GM18517 (cell line): Measurements from ENCODE around the gene LYZL1.
"Not testable (repeated sequence)": the region's sequence is repeated elsewhere in the genome, so short reads cannot be mapped to it uniquely, and the experiment has no call there.

Source experiments
- ATAC-seq: cut with Tn5 transposase; IDR thresholded peaks from one replicate; pipeline ENCODE4 v1.9.1; 2021; ENCODE audit warnings: mild to moderate bottlenecking, moderate library complexity; ENCODE audit not compliant: unreplicated experiment

Gene LYZL1

DNA sequence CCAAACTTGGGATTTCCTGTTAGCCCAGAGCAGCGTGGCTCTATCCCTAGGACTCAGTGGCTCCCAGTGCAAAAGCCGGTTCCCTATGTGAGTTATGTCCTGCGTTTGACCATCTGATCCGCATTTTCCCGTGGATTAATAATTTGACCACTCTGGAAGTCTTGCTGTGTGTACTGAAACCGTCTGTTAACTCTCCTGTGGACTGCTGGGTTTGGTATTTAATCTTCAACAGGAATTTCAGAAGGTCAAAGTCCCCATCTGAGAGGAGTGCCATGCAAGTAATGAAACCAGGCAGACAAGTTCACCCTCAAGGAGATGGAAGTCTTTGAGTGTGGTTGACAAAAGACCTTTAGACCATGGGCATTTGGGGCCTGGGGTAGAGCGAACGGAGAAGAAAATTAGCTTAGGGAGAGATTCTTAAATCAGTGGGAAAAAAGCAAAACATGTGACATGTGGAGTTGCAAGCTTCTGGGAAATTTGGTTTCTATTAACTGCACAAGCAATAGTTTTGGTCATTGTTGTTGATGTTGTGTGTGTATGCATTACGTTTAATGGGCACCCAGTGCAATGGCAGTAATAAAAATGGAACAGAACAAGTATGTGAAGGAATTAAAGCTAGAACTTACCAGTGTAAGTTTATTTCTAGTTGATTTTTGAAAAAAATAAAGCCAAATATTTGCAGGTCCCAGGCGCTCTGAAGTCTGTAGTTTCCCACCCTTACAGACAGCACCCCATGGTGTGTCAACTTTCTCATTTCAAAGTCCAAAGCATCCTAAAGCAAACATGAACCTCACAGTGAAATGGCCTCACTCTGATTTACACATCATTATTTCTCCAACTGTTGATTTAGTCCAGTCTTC is 38.2 kb downstream of the LYZL1 start:
- no peak for ATAC-seq

DNA sequence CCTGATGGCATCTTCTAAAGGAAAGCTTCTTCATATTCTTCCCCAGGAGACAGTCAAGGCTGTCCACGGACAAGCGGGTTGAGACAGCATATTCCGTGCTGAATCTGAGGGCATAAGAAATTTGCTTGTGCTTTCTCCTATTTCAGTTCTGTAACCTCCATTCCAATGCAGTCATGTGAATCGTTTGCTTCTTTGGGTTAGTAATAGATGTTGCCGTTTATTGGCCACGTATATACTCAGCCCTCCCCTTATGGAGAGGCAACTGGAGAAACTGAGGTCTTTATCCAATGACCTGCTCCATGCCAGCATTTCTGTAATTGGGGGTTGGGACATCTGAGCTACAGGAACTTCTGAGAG is 38.9 kb downstream of the LYZL1 start:
- ATAC-seq = no peak

DNA sequence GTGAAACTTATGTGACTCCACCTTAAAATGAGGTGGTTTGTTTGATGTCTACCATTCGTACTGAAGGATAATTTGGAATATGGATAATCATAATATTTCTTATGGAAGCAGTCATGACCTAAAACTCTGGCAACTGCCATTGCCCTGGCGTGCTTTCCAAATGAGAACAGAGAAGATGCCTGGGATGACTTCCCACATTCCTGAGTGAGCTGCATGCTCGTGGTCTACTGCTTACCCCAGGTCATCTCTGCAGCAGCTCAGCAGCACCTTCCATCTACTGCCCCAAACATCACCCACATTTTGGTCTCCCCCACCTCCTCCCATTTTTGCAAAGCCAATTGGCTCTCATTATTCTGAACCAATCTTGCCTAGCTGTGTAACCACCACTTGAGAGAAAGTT is 40.1 kb downstream of the LYZL1 start:
- ATAC-seq = no peak

- ATAC-seq = no peak
These were observed 40.5 kb downstream of the LYZL1 start for GRCh38 chr10:29329420-29329819.

DNA sequence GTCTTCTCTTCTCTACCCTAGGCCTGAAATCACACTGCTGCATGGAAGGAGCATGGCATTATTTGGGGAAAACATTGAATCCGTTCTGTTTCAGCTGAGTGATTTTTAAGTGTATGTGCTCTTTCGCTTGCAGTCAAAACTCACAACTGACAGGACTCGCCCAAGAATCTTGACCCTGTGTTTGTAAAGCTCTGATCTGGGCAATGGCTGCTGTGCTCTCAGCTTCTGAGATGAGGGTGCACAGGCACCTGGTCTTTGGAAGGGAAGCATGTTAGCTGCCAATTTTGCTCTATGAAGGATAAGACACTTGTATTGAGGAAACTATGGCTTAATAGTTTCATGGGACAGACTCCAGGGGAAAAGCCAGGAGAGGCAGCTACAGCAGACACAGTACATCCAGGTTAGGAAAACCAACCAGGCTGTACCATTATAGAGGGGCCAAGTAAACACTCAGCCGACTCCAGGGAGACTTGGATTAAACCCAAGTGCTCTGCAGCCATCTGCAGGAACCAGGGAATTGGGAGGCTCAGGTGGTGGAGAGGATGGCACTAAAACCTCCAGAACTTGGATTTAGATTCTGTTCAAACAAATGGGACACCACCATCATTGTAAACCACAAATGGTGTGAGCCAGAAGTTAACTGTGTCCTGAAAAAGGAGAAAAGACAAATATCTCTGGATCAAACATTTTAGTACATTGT is 43.3 kb downstream of the LYZL1 start:
- no peak for ATAC-seq

GRCh38 chr10:29332761-29333148 is 43.9 kb downstream of the LYZL1 start:
- ATAC-seq = no peak

DNA sequence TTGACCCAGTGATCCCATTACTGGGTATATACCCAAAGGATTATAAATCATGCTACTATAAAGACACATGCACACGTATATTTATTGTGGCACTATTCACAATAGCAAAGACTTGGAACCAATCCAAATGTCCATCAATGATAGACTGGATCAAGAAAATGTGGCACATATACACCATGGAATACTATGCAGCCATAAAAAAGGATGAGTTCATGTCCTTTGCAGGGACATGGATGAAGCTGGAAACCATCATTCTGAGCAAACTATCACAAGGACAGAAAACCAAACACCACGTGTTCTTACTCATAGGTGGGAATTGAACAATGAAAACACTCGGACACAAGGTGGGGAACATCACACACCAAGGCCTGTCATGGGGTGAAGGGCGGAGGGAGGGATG is 48.7 kb downstream of the LYZL1 start:
- ATAC-seq = not testable (repeated sequence)

GRCh38 chr10:29343607-29344038 is 54.8 kb downstream of the LYZL1 start:
- no peak for ATAC-seq

DNA sequence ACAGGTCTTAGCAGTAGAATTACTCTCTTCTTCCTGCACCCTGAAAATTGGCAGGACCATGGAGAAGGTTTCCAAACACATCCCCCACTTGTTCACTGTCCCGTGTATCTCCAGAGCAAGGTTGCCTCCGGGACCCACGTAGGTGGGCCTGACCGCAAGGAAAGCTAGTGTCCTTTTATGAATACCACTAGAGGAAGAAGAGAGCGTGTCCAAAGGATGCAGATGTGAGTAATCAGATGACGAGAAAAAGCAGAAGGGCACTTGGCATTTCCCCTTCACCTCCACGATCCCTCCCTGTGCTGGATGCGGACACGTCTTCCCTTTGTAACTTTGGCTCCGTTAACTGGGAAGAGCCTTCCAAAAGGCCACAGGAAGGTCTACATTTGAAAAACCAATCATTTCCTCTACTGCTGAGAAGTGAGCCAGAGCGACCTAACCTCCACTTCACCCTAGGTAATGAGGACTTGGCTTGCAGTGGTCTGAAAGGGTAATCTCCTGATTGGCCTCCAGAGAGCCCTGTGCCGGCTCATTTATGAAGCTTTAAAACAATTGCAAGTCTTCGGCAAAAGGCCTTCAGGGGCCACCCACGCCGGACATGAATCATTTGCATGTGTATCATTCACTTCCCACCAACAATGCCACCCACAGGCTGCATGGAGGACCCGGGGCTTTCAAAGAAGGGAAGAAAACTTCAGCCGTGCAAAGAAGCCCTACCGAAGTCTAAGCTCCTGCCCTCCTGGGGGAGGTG is 55.4 kb downstream of the LYZL1 start:
- ATAC-seq = no peak

GRCh38 chr10:29345144-29345909 is 56.5 kb downstream of the LYZL1 start:
- no peak for ATAC-seq

- no peak for ATAC-seq
These were observed 57.0 kb downstream of the LYZL1 start for GRCh38 chr10:29345910-29346209.

DNA sequence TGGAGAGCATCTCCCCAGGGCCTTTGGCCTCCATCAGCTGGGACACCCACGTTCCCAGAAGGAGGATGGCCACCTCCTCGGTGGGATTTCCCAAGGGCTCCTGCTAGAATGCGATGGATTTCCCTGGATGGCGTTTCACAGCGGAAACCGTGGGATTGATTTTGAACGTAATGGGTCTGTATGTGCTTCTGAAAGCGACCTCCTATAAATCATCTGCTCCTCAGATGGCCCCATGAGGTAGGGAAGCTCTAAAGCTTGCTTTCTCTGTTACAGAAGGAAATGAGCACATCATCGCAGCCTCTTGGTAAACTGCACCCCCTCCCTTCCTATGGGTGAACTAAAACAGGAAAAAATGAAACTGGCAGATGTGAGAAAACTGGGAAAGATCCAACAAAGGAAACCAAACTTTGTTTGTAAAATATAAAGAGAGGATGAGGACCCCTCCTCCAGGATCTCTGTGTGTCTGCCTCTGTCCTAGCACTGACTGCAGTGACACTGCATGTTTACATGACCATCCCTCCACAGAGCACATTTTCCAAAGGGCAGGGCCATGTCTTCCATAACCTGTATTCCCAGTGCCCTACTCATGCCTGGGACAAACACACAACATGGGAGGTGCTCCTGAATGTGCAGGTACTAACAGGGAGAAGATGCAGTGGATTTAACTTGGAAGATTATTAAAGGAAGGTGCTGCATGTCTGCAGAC is 57.6 kb downstream of the LYZL1 start:
- no peak for ATAC-seq

DNA sequence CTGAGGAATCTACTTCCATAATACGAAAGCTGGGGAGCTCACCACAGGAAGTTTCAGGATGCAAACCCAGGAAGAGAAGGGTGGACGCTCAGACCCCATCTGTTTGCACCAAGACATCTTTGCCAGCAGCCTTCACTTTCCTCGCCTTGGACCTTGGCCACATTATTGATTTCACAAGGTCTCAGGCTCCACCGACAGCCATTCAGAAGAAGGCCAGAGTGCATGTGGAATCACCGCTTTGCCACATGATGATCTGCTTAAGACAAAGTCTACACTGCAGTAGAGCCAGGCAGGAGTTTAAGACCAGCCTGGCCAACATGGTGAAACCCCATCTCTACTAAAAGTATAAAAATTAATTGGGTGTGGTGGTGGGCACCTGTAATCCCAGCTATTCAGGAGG is 60.0 kb downstream of the LYZL1 start:
- ATAC-seq = no peak

DNA sequence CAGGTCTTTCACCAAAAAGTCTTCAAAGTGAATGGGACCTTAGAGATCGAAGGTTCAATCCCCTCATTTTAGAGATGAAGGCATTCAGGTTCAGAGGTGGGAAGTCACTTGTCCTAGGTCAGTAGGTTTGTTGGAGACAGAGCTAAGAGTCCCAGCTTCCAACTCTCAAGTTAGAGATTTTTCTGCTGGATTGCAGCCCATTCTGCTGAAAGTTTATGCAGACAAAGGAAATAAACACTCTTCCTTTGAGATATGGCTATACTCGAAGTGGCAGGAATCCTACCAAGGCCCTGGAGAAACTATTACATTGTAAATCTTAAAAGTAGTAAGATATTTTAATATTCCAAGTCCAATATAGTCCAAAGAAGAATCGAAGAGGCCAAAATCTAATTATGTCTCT is 64.4 kb downstream of the LYZL1 start:
- no peak for ATAC-seq

GRCh38 chr10:29353887-29354561 is 65.2 kb downstream of the LYZL1 start:
- ATAC-seq = no peak

- ATAC-seq = no peak
These were observed 66.6 kb downstream of the LYZL1 start for GRCh38 chr10:29355411-29355991.

GRCh38 chr10:29356931-29357330 is 68.1 kb downstream of the LYZL1 start:
- no peak for ATAC-seq

GRCh38 chr10:29358010-29358616 is 69.2 kb downstream of the LYZL1 start:
- no peak for ATAC-seq

- ATAC-seq = not testable (repeated sequence)
These were observed 71.5 kb downstream of the LYZL1 start for GRCh38 chr10:29360215-29360853.
